NAMALWA (cell line): ENCODE data around the gene CASP9.
"Not testable (repeated sequence)": the region's sequence is repeated elsewhere in the genome, so short reads cannot be mapped to it uniquely, and the experiment has no call there.

Experiments used
- DNase-seq: peaks from one replicate; pipeline ENCODE4 v3.0.0-alpha.2; 2015; ENCODE audit warnings: low spot score

CASP9 gene

DNA sequence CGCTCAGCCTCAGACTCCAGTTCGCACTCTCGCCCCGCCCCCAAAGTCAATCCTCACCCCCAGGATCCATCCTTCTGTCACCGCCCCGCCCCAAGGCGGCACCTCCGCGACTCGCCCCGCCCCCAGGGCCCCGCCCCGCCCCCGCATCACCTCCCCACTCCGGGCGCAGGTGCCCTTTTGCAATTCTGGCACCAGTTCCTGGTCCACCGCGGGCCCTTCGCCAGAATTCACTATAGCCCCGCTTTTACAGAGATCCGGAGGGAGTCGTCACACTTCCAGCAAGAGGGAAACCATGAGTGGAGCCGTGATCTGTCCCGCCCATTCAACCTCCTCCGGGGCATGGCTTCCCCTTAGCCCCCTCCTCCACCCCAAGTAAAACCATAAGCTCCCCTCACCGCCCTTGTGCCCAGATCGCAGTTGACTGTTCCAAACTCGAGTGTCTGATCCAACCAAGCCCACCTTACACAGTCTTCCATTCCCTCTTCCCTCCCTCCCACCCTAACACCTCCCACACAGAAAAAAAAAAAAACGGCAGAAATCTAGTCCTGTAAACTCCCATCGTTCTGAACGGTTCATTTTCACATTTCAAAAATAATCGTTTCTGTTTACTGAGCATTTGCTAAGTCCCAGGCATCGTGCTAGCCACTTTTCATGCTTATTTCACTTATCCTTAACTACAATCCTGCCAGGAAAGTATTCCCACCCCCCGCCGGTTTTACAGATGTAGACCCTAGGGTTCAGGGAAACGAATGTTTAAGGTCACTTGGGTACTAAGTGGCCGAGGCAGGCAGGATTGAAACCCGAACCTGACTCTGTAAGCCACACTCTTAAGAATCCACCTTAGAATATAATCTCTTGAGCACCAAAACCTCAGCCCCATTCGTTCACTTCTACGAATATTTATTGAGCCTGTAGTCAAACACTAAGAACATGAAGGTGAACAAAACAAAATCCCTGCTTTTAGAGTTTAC is 1.3 kb upstream of the CASP9 start:
- DNase-seq: peak; percentile 69

DNA sequence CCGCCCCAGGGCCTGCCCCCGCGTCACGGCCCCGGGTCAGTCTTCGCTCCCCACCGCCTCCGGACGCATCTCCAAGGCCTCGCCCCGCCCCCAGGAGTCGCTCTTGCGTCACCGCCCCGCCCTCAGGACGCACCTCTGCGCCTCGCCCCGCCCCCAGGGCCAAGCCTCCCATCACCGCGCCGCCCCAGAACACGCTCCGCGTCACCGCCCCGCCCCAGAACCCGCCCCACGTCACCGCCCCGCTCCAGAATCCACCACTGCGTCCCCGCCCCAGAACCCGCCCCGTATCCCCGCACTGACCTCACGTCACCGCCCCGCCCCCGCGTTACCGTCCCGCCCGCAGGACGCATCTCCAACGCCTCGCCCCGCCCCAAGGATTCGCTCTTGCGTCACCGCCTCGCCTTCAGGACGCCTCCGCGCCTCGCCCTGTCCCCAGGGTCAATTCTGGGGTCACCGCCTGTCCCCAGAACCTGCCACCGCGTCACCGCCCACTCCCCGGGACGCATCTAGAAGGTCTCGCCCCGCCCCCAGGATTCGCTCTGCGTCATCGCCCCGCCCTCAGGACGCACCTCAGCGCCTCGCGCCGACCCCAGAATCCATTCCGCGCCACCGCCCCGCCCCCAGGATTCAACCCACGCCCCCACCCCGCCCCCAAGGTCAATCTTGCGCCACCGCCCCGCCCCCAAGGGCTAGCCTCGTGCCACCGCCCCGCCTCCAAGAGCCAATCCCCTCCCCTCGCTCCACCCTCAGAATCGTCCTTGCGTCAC is 451 bp upstream of the CASP9 start:
- peak; percentile 99 for DNase-seq

DNA sequence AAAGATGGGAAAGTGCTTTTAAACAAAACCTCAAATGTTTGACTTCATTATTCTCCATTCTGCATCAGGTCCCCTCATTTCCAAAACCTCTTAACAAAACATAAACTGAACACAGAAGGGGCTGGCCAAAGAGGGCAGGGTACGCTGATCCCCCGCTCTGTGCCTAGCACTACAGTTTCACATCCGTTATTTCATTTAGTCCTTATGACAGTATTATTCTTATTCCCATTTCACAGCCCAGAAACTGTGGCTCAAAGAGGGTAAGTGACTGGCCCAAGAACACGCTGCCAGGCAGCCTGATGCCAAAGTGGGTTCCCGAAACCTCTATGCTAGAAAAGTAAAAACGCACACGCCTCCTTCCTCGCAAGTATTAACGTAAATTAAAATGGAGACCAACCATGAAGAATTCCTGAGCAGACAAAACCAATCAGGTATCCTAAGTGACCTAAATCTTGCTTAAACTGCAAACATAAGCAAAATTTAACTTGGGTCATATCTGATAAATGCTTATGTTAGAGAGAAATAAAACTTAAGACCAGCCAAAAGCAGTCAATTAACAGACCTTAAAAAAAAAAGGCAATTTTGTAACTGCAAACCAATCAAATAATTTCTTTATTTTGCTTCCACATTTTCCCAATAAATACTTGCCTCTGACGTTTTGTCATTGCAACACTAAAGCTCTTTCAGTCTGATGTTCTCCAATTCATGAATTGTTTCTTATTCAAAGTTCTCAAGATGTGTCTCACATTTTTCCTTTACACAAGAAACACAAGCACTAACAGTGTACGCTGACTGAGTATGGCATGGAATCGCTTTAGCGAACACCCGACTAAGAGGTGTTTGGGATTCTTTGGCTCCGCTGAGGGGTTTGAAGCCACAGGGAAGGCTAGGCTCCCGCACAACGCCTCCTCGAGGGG is 653 bp downstream of the CASP9 start:
- no peak for DNase-seq

DNA sequence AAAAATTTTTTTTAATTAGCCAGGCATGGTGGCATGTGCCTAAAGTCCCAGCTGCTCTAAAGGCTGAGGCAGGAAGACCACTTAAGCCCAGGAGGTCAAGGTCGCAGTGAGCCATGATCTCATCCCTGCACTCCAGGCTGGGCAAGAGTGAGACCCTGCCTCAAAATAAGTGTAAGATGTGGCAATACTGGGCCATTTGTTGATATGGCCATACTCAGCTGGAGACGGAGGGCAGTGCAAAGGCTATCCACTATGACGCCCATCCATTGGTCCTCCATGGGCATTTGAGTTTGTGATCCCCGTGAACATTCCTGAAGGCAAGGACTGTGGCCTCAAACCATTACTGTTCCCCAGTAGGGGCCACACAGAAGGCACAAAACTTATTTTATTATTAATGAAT is 1.5 kb downstream of the CASP9 start:
- no peak for DNase-seq

DNA sequence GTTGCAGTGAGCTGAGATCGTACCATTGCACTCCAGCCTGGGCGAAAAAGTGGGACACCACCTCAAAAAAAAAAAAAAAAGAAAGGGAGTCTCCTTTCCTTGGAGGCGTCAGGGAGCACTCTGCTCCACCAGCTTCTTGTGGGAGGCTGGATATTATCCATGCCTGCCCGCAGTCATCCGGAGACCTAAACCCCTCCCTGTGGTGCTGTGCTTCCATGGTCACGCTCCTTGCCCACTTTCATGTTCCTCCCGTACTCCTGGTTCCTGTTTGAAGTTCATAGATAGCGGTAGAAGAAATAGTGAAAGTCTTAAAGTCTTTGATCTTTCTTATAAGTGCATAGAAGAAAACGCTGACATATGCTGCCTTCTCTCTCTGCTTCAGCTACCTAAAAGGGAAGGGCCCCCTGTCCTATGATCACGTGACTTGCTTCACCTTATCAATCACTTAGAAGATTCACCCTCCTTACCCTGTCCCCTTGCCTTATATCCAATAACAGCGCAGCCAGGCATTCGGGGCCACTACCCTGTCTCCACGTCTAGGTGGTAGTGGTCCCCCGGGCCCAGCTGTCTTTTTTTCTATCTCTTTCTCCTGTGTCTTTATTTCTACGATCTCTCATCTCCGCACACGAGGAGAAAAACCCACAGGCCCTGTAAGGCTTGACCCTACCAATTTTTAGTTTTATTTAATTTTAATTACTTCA is 2.7 kb downstream of the CASP9 start:
- DNase-seq: not testable (repeated sequence)

DNA sequence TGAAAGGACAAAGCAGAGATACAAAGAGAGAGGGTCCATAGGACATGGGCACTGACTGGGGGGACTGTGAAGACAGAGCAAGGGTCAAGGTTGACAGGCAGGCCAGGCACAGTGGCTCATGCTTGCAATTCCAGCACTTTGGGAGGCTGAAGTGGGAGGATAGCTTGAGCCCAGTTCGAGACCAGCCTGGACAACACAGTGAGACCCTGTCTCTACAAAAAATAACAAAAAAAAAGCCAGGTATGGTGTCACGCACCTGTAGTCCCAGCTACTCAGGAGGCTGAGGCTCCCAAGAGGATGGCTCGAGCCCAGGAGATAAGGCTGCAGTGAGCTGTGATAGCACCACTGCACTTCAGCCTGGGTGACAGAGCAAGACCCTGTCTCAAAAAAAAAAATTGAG is 4.4 kb downstream of the CASP9 start:
- DNase-seq: no peak

DNA sequence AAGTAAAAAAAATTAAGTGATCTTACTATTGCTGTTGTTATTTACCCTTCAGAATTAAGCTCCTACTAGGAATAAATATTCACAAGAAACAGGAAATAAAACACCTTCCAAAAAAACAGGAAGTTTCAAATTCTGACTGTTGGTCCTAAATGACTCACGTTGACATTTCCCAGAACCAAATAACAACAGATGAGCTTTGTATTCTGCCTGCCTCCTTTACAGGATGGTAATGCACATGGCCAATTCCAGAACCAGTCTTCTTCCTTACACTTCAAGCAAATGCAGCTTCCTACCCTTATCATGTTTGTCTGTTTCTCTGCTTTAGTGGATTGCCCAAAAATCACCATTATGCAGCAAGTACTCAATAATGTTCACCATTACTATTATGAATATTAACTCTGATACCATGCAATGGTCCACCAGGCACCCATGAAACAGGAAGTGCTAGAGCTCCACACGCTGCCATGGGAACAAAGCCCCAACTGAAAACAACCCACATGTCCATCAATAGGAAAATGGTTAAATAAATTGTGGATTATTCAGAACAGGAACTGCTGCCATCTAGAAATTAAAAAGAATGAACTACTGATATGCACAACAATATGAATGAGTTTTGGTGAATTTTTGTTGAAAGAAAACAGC is 8.9 kb downstream of the CASP9 start:
- peak; percentile 42 for DNase-seq

DNA sequence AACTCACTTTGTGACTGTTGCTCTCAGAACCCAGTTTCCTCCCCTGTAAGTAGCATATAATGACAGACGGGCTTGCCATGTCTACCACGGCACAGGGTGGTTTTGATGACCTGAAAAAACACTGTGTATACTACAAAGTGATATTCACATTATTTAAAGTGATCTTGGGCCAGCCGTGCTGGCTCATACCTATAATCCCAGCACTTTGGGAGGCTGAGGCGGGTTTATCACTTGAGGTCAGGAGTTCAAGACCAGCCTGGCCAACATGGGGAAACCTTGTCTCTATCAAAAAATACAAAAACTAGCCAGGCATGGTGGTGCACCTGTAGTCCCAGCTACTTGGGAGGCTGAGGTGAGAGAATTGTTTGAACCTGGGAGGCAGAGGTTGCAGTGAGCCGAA is 9.5 kb downstream of the CASP9 start:
- DNase-seq: not testable (repeated sequence)

DNA sequence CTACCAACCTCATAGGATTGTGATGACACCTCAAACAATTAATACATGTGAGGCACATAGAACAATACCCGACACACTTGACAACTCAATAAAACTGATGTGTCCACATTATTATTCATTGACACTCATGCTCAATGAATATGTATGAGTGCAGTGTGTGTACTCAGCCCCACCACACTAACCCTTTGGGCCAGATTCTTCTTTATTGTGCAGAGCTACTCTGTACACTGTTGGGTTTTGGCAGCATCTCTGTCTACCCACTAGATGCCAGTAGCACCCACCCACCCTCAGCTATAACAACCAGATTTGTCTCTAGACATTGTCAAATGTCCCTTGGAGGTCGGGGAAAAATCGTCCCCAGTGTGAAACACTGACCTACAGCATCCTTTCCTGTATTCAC is 10.1 kb downstream of the CASP9 start:
- no peak for DNase-seq

DNA sequence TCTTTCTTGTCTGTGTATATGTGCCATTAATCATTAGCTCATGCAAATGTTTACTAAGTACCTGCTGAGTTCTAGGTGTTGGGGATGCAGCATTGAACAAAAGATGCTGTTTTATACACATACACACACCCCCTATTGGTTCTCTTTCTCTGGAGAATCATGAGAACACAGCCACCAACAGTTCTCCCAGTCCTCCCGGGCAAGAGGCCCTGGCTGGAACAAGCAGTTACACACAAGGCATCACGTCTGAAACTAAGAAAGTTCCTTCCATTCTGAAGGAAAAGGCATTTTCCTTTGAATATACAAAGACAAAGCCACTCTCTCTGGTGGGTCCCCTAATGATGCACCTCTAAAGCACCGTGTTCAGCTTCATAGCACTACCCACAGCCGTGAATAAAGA is 10.8 kb downstream of the CASP9 start:
- DNase-seq: no peak

DNA sequence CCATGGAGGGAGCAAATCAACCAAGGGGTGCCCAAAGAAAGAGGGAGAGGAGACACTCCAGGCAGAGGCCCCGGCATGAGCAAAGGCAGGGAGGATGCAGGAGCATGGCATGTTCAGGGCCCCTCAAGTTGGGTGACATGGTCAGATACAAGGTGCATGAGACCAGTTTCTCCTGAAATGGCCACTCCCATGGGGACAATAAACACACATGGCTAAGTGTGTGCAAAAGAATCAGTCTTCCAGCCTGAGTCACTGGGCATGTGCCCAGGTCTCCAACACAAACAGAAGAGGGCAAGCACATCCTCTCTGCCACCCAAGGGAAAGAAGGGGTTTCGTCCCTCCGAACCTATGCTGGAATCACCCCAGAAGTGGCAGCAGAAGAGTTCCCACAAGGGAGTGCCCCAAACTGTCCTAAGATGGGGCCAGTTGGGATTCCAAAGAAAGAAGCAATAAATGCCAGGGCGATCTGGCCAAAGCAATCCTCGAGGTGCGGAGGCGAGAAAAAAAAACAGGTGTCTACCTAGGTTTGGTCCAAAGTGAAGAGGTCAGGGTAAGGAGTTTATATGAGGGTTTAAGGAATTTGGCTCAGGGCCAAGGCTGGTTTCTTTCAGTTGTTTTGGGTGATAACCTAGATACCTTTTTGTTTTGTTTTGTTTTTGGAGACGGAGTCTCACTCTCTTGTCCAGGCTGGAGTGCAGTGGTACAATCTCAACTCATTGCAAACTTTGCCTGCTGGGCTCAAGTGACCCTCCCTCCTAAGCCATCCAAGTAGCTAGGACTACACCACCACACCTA is 13.2 kb downstream of the CASP9 start:
- DNase-seq: no peak

DNA sequence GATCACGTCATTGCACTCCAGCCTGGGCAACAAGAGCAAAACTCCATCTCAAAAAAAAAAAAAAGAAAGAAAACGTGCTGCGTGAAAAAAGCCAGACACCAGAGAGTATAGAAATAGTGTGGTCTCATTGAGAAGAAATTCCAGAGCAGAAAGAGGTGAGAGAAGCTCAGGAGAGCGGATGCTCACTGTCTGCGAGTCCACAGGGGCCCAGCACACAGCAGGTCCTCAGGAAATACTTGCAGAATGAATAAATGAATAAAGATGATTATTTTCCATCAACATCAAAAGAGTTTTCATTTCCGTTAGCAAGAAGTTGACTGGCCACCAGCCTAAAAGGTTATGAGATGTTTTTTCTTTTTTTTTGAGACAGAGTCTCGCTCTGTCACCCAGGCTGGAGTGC is 14.4 kb downstream of the CASP9 start:
- DNase-seq: no peak

DNA sequence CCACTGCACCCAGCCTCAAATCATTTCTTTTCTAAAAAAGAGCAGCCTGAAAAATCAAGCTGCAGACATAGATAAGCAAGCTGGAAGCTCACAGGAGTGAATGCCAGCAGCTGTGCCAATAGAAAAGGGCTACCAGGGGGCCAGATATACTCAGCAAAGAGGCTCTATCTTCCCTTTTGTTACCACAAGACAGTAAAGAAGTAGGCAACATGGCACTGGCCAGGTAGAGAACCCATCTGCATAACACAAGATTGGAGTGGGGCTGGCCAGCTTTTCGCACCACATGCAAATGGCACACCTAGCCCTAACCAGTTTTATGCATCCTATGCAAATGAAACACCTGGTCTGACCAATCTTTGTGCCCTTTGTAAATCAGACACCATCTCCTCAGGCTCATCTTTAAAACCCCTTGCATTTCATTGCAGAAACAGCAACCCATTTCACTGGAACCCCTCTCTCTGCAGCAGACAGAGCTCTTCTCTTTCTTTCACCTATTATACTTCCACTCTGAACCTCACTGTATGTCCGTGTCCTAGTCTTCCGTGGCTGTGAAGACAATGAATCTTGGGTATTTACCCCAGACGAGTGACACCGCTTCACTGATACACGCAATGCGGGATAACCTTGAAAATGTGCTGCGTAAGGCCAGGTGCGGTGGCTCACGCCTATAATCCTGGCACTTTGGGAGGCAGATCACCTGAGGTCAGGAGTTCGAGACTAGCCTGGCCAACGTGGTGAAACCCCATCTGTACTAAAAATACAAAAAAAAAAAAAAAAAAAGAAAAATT is 15.1 kb downstream of the CASP9 start:
- peak; percentile 20 for DNase-seq

DNA sequence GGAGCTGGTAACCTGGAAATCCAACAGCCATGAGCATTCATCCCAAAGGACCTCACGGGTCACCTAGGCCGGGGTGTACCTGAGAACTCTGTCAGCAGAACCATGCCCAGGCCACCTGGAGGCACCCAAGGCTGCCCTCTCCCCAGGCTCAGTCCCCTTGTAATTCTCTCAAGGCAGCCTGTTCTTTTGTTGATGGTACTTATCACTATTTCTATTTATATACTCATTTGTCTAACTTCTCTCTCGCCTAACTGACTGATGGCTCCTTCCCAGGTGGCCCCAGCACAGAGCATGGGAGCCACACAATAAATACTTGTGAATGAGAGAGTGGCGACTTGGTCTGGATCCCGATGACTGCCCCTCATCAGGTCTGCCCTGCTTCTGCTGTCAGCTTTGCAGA is 16.7 kb downstream of the CASP9 start:
- DNase-seq: no peak

DNA sequence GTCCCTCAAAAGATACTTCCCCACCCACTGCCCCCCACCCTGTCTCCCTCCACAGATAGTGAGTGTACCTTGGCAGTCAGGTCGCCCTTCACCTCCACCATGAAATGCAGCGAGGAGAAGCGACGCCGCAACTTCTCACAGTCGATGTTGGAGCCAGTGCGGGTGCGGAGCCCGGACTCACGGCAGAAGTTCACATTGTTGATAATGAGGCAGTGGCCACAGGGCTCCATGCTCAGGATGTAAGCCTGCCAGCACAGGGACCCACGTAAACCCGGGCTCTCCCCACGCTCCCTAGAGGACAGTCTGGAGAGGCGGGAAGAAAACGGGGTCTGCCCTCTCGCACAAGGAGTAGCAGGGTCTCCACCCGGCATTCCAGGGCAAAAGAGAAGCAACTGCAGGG is 17.2 kb downstream of the CASP9 start:
- DNase-seq: no peak

DNA sequence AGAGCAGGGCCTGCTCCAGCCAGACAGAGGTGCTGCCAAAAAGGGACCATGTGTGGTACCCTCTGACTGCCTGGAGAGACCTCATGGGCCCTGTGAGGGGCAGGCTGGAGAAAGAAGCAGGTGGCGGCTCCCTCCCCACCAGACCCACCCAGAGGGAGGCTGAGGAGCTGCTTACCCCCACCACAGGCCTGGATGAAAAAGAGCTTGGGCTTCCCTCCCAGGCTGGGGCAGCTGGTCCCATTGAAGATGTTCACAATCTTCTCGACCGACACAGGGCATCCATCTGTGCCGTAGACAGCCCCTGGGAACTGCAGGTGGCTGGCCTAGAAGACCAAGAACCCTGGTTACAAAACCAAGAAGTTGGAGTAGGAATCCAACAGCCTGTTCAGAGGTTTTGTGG is 19.6 kb downstream of the CASP9 start:
- no peak for DNase-seq

DNA sequence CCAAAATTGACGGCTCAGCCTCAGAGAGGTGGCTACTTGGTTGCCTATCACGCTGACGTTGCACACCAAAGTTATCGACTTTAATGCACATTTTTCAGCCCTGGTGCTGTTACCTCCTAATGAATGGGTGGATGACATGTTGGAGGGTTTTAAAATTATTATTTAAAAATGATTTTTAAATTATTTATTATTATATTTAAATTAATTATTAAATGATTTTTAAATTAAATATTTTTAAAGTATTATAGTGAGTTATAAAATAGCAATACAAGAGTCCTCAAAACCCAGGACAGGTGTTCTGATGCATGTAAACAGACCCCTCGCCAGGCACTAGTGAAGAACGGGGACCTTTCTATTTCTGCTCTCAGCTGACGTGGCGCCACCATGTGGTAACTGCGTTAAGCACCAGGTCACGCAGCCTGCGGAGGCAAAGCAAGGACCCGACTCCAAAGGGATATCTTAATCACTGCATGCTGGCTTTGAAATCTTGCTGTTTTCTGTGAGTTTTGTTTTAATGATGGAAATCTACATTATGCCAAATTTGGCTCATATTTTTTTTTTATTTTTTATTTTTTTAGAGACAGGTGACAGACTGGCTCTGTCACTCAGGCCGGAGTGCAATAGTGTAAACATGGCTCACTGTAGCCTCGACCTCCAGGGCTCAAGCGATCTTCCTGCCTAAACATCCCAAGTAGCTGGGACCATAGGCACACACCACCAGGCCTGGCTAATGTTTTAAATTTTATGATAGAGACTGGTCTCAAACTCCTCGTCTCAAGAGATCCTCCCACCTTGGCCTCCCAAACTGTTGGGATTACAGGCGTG is 22.6 kb downstream of the CASP9 start:
- DNase-seq: peak; percentile 85
